ENCODE results near the gene RGR.

- no peak for TF ChIP-seq CTCF (IDR thresholded peaks at IDR 0.05)
- TF ChIP-seq EP300 (IDR thresholded peaks at IDR 0.05), result no peak
Measured at GRCh38 chr10:84306751-84307384, 62.0 kb downstream of the RGR start.

All from suprapubic skin (tissue), 3 donors.